NB4 (cell line): Measurements from ENCODE around the gene GRIK1.

ENCODE experiments used
- CTCF ChIP-seq: IDR thresholded peaks from one replicate; pipeline ENCODE4 v1.5.1; 2012; ENCODE audit warnings: low read depth, low read length
- MAX ChIP-seq: IDR thresholded peaks from 2 replicates; pipeline ENCODE4 v1.6.1; 2011; ENCODE audit warnings: low read depth, low read length
- POLR2A ChIP-seq: IDR thresholded peaks from 2 replicates; pipeline ENCODE4 v1.6.1; 2011; ENCODE audit warnings: mild to moderate bottlenecking; ENCODE audit not compliant: insufficient read length; ENCODE audit errors: extremely low read depth

GRCh38 chr21:29529139-29529538 is 410.7 kb downstream of the GRIK1 start:
- TF ChIP-seq CTCF, result no peak
- no peak for TF ChIP-seq POLR2A
- no peak for TF ChIP-seq MAX
